CD4-positive, alpha-beta T cell treated with Interferon alpha-2 for 1 hour (primary cell): ENCODE results near the gene ZSCAN4.

Source experiments
- DNase-seq, 2 donors: peaks; one replicate each; pipeline ENCODE4 v3.0.0-alpha.2; 2020 to 2022

Gene ZSCAN4

DNA sequence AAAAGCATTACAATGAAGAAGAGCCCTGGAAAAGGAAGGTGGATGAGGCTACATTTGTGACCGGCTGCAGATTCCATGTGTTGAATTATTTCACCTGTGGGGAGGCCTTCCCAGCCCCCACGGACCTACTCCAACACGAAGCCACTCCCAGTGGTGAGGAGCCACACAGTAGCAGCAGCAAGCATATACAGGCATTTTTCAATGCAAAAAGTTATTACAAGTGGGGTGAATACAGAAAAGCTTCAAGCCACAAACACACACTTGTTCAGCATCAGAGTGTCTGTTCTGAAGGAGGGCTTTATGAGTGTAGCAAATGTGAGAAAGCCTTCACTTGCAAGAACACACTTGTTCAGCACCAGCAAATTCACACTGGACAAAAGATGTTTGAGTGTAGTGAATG is 18.0 kb downstream of the ZSCAN4 start:
- DNase-seq: no peak

GRCh38 chr19:57687363-57688010 is 18.8 kb downstream of the ZSCAN4 start:
- DNase-seq: no peak

- DNase-seq: no peak
Observed at GRCh38 chr19:57688011-57688763, 19.5 kb downstream of the ZSCAN4 start.

GRCh38 chr19:57689750-57690149 is 21.0 kb downstream of the ZSCAN4 start:
- no peak for DNase-seq

DNA sequence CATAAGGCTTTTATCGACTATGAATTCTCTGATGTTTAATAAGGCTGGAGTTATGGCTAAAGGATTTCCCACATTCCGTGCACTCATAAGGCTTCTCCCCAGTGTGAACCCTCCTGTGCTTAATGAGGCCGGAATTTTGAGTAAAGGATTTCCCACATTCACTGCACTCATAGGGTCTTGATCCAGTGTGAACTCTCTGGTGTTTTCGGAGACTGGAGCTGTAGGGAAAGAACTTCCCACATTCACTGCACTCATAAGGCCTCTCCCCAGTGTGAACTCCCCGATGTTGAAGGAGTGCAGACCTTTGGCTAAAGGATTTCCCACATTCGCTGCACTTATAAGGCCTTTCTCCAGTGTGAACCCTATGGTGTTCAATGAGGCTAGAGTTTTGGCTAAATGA is 32.9 kb downstream of the ZSCAN4 start:
- no peak for DNase-seq

- DNase-seq: no peak
Observed at GRCh38 chr19:57706346-57706745, 37.6 kb downstream of the ZSCAN4 start.

GRCh38 chr19:57708641-57709361 is 40.1 kb downstream of the ZSCAN4 start, which contains the start of gene ZNF154:
TSS of gene ZNF154 (minus strand) at chr19:57709204. CDS start at chr19:57708971, 233 bp downstream.
- DNase-seq: peak; percentile 66 to 82

- DNase-seq: no peak
Observed at GRCh38 chr19:57709616-57710015, 40.9 kb downstream of the ZSCAN4 start.

- no peak for DNase-seq
Observed at GRCh38 chr19:57712222-57712621, 43.5 kb downstream of the ZSCAN4 start.

- no peak for DNase-seq
Observed at GRCh38 chr19:57719424-57719823, 50.7 kb downstream of the ZSCAN4 start.

DNA sequence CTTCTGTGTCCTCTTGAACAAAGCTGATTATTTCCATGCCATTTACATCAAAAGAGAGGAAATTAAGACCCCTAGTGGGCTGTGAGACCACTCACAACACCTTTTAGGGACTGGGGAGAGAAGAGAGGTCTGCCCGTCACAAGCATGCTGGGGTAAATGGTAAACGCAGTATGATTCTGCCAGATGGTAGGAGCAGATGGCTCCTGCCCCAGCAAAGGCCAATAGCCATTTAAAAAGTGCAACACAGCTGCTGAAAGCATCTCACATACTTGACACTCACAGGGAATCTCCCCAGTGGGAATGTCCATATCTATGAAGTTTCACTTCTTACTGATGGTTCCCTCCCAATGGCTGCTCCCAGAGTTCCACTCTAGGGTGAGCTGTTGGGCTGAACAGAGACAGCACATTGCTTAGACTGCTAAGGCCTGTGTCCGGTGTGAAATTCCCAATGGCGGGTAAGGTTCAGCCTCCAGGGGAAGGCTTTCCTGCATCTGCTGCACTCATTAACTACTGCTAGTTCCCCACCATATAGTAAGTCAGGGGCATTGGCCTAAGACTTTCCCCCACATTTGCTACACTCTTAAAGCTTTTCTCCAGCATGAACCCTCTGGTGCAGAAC is 51.3 kb downstream of the ZSCAN4 start:
- no peak for DNase-seq

GRCh38 chr19:57720878-57721277 is 52.1 kb downstream of the ZSCAN4 start:
- DNase-seq: no peak
